HepG2 (cell line): ENCODE measurements around the gene ALK.

Source experiments
- CBX2 ChIP-seq, 2 experiments: fragments of 200-600 bp in 1 of 2; sonication (generic); formaldehyde crosslinking in 1 of 2; IDR thresholded peaks; 2 replicates each; pipeline versions ENCODE4 v1.7.0 to v1.8.1; 2018 to 2022; ENCODE audit warnings: low read depth in 2 of 2, low read length in 1 of 2, mild to moderate bottlenecking in 1 of 2, missing genetic modification reagents in 1 of 2
- FOXC1 ChIP-seq: sonication (generic); formaldehyde crosslinking; IDR thresholded peaks from 2 replicates; pipeline ENCODE4 v1.8.0; 2022; ENCODE audit warnings: mild to moderate bottlenecking, missing genetic modification reagents, borderline replicate concordance
- POLR2A ChIP-seq, 2 experiments: IDR thresholded peaks; 2 replicates each; pipeline ENCODE4 v1.6.1; 2011; ENCODE audit warnings: low read depth in 2 of 2, low read length in 2 of 2, mild to moderate bottlenecking in 1 of 2, moderate library complexity in 1 of 2; ENCODE audit not compliant: insufficient read depth in 1 of 2
- ZNF180 ChIP-seq: sonication (generic); formaldehyde crosslinking; IDR thresholded peaks from 2 replicates; pipeline ENCODE4 v1.4.0; 2020; ENCODE audit warnings: low read depth, missing genetic modification reagents, borderline replicate concordance

DNA sequence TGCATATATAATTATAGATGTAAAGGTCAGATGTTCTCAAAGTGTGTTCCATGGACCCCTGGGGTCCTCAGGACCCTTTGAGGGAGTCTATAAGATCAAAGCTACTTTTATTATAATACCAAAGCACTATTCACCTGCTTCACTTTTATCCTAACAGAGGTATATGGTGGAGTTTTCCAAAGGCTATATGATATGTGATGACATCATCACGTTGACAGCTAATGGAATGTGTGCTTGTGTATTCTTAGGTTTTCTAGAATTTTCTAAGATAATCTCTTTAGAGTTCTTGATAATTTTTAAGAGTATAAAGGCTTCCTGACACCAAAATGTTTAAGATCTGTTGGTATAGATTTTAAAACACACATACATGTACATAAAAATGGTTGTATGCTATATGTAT lies 10.4 kb upstream of the ALK start:
- TF ChIP-seq ZNF180 (CRISPR knock-in tag) (no peak), CBX2 (IDR thresholded peaks at IDR 0.05; ENCODE audit: low read depth, low read length) (no peak), CBX2 (CRISPR knock-in tag; IDR thresholded peaks at IDR 0.05; ENCODE audit: low read depth) (no peak), FOXC1 (no peak), POLR2A (IDR thresholded peaks at IDR 0.05; ENCODE audit: insufficient read depth in 1 of 2, low read depth in 2 of 2, low read length in 2 of 2) (no peak)
